NCI-H69 (cell line): Measurements from ENCODE around the gene HBA1.
"Not testable (repeated sequence)": the region's sequence is repeated elsewhere in the genome, so short reads cannot be mapped to it uniquely, and the experiment has no call there.

Experiments
- DNase-seq: peaks from one replicate; lab custom pipeline; 2025; lab: John Stamatoyannopoulos, UW

Gene HBA1

DNA sequence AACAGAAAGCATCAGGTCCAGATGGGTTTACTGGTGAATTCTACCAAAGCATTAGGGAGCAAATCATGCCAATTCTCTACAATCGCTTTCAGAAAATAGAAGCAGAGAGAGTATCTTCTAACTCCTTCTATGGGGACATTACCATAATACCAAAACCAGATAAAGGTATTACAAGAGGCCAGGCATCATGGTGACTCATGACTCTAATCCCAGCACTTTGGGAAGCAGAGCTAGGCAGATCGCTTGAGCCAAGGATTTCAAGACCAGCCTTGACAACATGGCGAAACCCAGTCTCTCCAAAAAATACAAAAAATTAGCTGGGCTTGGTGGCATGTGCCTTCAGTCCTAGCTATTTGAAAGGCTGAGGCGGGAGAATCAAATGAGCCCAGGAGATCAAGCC, 26.8 kb downstream of the HBA1 start:
- DNase-seq, result no peak

DNA sequence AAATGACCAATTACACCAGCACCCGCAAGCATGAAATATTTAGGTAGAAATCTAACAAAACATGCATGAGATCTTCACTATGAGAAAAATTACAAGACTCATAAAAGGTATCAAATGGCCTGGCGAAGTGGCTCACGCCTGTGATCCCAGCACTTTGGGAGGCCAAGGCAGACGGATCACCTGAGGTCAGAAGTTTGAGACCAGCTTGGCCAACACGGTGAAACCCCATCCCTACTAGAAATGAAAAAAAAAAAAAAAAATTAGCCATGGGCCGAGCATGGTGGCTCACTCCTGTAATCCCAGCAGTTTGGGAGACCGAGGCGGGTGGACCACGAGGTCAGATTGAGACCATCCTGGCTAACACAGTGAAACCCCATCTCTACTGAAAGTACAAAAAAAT, 27.6 kb downstream of the HBA1 start:
- not testable (repeated sequence) for DNase-seq

DNA sequence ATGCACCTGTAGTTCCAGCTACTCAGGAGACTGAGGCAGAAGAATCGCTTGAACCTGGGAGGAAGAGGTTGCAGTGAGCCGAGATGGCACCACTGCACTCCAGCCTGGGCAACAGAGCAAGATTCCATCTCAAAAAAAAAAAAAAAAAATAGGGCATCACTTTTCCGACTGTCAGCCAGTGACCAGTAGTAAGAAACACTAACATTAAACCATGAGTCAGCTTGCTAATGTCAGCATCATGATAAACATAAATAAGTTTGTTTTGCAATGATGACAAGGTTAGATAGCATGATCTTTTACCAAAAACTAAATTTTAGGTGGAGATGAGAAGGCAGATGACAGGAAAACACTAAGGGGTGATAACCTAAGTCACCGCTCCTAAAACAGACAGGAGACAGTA, 32.9 kb downstream of the HBA1 start:
- not testable (repeated sequence) for DNase-seq

DNA sequence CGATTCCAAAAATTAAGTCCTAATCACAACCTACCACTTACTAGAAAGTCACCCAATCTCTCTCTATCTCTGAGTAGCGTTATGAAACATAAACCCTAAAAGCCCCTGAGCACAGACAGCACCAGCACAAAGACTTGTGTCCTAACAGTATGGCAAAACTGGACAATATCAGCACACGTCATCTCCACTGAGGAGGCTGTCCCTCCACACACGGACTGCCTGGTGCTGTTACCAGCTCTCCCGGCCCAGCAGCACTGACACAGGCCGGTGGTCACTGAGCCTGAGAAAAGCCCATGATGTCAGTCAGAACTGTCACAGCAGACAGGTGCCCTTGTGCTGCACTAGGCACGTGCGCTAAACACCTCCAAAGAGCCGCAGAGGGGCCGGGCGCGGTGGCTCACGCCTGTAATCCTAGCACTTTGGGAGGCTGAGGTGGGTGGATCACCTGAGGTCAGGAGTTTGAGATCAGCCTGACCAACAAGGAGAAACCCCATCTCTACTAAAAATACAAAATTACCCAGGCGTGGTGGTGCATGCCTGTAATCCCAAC, 35.2 kb downstream of the HBA1 start:
- not testable (repeated sequence) for DNase-seq

GRCh38 chr16:212999-213398, 36.5 kb downstream of the HBA1 start:
- DNase-seq, result no peak

GRCh38 chr16:220021-220420, 43.5 kb downstream of the HBA1 start:
- DNase-seq, result no peak
